RWPE2 (cell line): ENCODE results near the gene MTCL3.
A peak's percentile ranks its signal among the peaks of the same experiment; 100 is the strongest.

Source experiments
- ATAC-seq: fragments of 200-7000 bp; cut with Tn5 transposase; 3 replicates; pipeline ENCODE4 v1.9.1; 2021; ENCODE audit warnings: low read depth
- DNase-seq: peaks from one replicate; pipeline ENCODE4 v3.0.0-alpha.2; 2020; ENCODE audit warnings: low spot score
- H3K27ac ChIP-seq: fragments of 450-650 bp; 2 replicates; pipeline ENCODE4 v1.5.1; 2017; ENCODE audit warnings: mild to moderate bottlenecking; ENCODE audit not compliant: poor library complexity, severe bottlenecking
- H3K27me3 ChIP-seq: fragments of 250-450 bp; sonication (Bioruptor Pico); 2 replicates; pipeline ENCODE4 v1.5.1; 2021; ENCODE audit warnings: mild to moderate bottlenecking, moderate library complexity; ENCODE audit not compliant: insufficient read depth, poor library complexity, severe bottlenecking
- H3K36me3 ChIP-seq: fragments of 250-450 bp; sonication (Bioruptor Pico); 2 replicates; pipeline ENCODE4 v1.5.1; 2020; ENCODE audit warnings: low read depth, mild to moderate bottlenecking, moderate library complexity
- H3K4me1 ChIP-seq: fragments of 250-450 bp; sonication (Bioruptor Pico); 2 replicates; pipeline ENCODE4 v1.5.1; 2021; ENCODE audit warnings: mild to moderate bottlenecking, moderate library complexity; ENCODE audit not compliant: insufficient read depth, poor library complexity, severe bottlenecking
- H3K4me3 ChIP-seq: fragments of 250-450 bp; sonication (Bioruptor Pico); 2 replicates; pipeline ENCODE4 v1.5.1; 2021; ENCODE audit warnings: mild to moderate bottlenecking, moderate library complexity; ENCODE audit not compliant: severe bottlenecking
- H3K9me3 ChIP-seq: fragments of 250-450 bp; sonication (Bioruptor Pico); 2 replicates; pipeline ENCODE4 v1.5.1; 2021; ENCODE audit warnings: mild to moderate bottlenecking, moderate library complexity; ENCODE audit not compliant: severe bottlenecking
- CTCF ChIP-seq: fragments of 450-650 bp; IDR thresholded peaks from one replicate; pipeline ENCODE4 v1.5.1; 2017; ENCODE audit warnings: mild to moderate bottlenecking, moderate library complexity; ENCODE audit not compliant: poor library complexity, severe bottlenecking

Gene MTCL3

GRCh38 chr6:127520066-127520465 lies 931 bp upstream of the MTCL3 start:
- no peaks in the 10 kb centered on the region for H3K9me3 ChIP-seq
- no peaks in the 10 kb centered on the region for H3K36me3 ChIP-seq
- no peak for ATAC-seq
- no peak for TF ChIP-seq CTCF
- H3K4me3 ChIP-seq, result no peak overlapping the region
- H3K27ac ChIP-seq, result no peak overlapping the region
- DNase-seq, result no peak
- no peaks in the 10 kb centered on the region for H3K4me1 ChIP-seq
- peaks cover 60% of the 10 kb centered on the region for H3K27me3 ChIP-seq

- no peak overlapping the region for H3K4me3 ChIP-seq
- H3K9me3 ChIP-seq, result no peaks in the 10 kb centered on the region
- no peak overlapping the region for H3K27ac ChIP-seq
- H3K36me3 ChIP-seq, result no peaks in the 10 kb centered on the region
- no peak for ATAC-seq
- H3K27me3 ChIP-seq, result peaks cover 67% of the 10 kb centered on the region
- no peak for TF ChIP-seq CTCF
- no peak for DNase-seq
- no peaks in the 10 kb centered on the region for H3K4me1 ChIP-seq
These were observed 292 bp upstream of the MTCL3 start for GRCh38 chr6:127519469-127519785.

- Histone ChIP-seq H3K4me3 (no peak overlapping the region), H3K4me1 (no peaks in the 10 kb centered on the region), H3K27me3 (peaks cover 74% of the 10 kb centered on the region), H3K36me3 (no peaks in the 10 kb centered on the region), H3K27ac (no peak overlapping the region), H3K9me3 (no peaks in the 10 kb centered on the region)
- ATAC-seq (no peak), DNase-seq (no peak)
- TF ChIP-seq CTCF, result no peak
These were observed 885 bp downstream of the MTCL3 start for GRCh38 chr6:127518191-127518709.

GRCh38 chr6:127517693-127518092 lies 1.4 kb downstream of the MTCL3 start:
- TF ChIP-seq CTCF, result no peak
- no peaks in the 10 kb centered on the region for H3K9me3 ChIP-seq
- peaks cover 72% of the 10 kb centered on the region for H3K27me3 ChIP-seq
- DNase-seq (no peak), ATAC-seq (no peak)
- no peaks in the 10 kb centered on the region for H3K36me3 ChIP-seq
- no peak overlapping the region for H3K4me3 ChIP-seq
- H3K4me1 ChIP-seq, result no peaks in the 10 kb centered on the region
- H3K27ac ChIP-seq, result no peak overlapping the region

GRCh38 chr6:127516662-127517273 lies 2.4 kb downstream of the MTCL3 start:
- no peaks in the 10 kb centered on the region for H3K4me1 ChIP-seq
- H3K27ac ChIP-seq, result no peak overlapping the region
- H3K4me3 ChIP-seq, result peak overlapping the region; percentile 27
- H3K36me3 ChIP-seq, result no peaks in the 10 kb centered on the region
- ATAC-seq (peak; percentile 54), DNase-seq (no peak)
- no peaks in the 10 kb centered on the region for H3K9me3 ChIP-seq
- TF ChIP-seq CTCF, result peak; percentile 71
- H3K27me3 ChIP-seq, result peaks cover 81% of the 10 kb centered on the region
